Measurements from ENCODE around the gene LAMA1. TPM values are rescaled to one million over a fixed set of nuclear protein-coding genes. Genes with fewer than 3 reads are reported as not detected.

Gene LAMA1
- total and polyA plus RNA-seq, 2 of the 8 experiments (the other 6 are each of a cell fraction or from before 2014, with no cell fraction given): 30.4 to 48.7 TPM

DNA sequence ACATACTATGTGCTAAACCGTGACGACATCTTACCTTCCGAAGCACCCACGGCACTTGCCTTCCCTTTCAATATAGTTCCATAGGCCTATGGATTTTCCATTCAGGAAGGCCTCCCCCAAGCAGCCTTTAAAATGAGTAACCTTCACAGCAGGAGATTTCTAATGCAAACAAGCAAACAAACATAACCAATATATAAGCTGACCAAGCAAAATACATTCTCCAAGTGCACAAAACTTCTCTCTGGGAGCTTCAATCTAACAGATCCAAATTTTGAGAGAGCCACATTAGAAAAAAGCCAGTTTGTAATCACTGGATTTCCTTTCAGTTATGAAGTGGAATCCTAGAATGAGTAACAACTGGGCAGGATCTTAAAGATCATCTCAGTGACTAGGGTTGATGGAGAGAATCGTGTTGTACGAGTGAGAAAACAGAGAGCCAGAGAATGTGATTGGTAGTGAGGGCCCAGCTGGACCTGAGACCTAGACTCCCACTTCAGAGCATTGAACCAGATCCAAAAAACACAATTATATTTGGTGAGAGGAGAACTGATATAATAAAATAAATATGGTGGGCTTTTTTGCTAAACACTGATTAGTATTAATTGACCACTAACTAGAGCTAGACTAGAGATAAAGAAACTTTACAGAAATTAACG is 145.6 kb downstream of the LAMA1 start:
- Histone ChIP-seq H3K27ac (ENCODE audit: low read depth, low read length) (no peak overlapping the region), H4K8ac (ENCODE audit: extremely low read depth, insufficient read depth, low read length) (no peak overlapping the region), H4K5ac (ENCODE audit: insufficient read length, low read depth, low read length) (no peak overlapping the region), H3K79me2 (ENCODE audit: control insufficient read depth in 1 of 2, insufficient read depth in 2 of 2, low read length in 2 of 2) (no peaks in the 10 kb centered on the region), H4K91ac (replicated peaks; ENCODE audit: insufficient read length, low read length) (no peak overlapping the region), H3K9me3 (ENCODE audit: insufficient read depth in 2 of 2, low read depth in 1 of 2, low read length in 1 of 2) (no peaks in the 10 kb centered on the region), H2BK15ac (ENCODE audit: low read length) (no peak overlapping the region), H3K4ac (replicated peaks; ENCODE audit: insufficient read length, low read depth, low read length) (no peak overlapping the region), H3K23ac (ENCODE audit: insufficient read length) (no peak overlapping the region), H2AFZ (ENCODE audit: low read length) (no peak overlapping the region), H3K23me2 (ENCODE audit: low read depth, low read length) (no peaks in the 10 kb centered on the region), H3K36me3 (ENCODE audit: control insufficient read depth in 2 of 4, insufficient read depth in 4 of 4, low read length in 3 of 4) (peaks cover 4 to 26% (median 14%) of the 10 kb centered on the region in 4 experiments; a peak in 5 of 8 replicates), H4K20me1 (replicated peaks in 1 of 2; ENCODE audit: control insufficient read depth in 1 of 2, insufficient read depth in 2 of 2, low read length in 2 of 2) (no peaks in the 10 kb centered on the region), H3K79me1 (ENCODE audit: low read depth, low read length) (no peaks in the 10 kb centered on the region), H3K56ac (replicated peaks; ENCODE audit: insufficient read length, low read depth, low read length) (no peak overlapping the region), H3K4me1 (replicated peaks in 1 of 4; ENCODE audit: control insufficient read depth in 3 of 4, insufficient read depth in 4 of 4, low read length in 3 of 4) (no peaks in the 10 kb centered on the region), H3K9ac (replicated peaks in 1 of 4; ENCODE audit: extremely low read depth in 1 of 4, low read depth in 3 of 4, low read length in 3 of 4) (no peak overlapping the region), H2BK5ac (ENCODE audit: low read depth, low read length) (no peak overlapping the region), H3K18ac (ENCODE audit: extremely low read depth, low read length) (no peak overlapping the region), H3K4me3 (ENCODE audit: extremely low read depth in 1 of 4, insufficient read depth in 2 of 4, low read depth in 3 of 4, low read length in 4 of 4) (no peak overlapping the region), H2BK12ac (ENCODE audit: low read depth, low read length) (no peak overlapping the region), H3K27me3 (replicated peaks in 1 of 4; ENCODE audit: control insufficient read depth in 3 of 4, extremely low read depth in 1 of 4, insufficient read depth in 3 of 4, low read length in 3 of 4) (no peaks in the 10 kb centered on the region), H2AK5ac (ENCODE audit: low read depth, low read length) (no peak overlapping the region), H3K14ac (ENCODE audit: insufficient read length) (no peak overlapping the region), H2BK20ac (ENCODE audit: low read length) (no peak overlapping the region), H3K4me2 (ENCODE audit: insufficient read depth in 1 of 2, low read depth in 2 of 2, low read length in 2 of 2) (no peak overlapping the region), H2BK120ac (replicated peaks; ENCODE audit: low read depth, low read length) (no peak overlapping the region)
- CTCF ChIA-PET (ENCODE audit: partially characterized antibody): interaction anchor here (0.6 to 1.4 kb wide), 2 partner anchors 17 to 32 kb away, joined by 3 read pairs; no protein-coding TSS in a partner anchor
- FAIRE-seq: no peak
- DNase-seq (ENCODE audit: low read depth in 1 of 2, low spot score in 2 of 2): no peak
- TF ChIP-seq MAFK (IDR thresholded peaks at IDR 0.05; ENCODE audit: low read depth, low read length): peak; percentile 34; the same call in 1 of the 2 replicates
- no peak for TF ChIP-seq SIX5 (IDR thresholded peaks at IDR 0.05; ENCODE audit: low read depth, low read length)
- POLR2A ChIA-PET (ENCODE audit: partially characterized antibody): no interaction called here
- 97% methylated on average over 7 of the region's 7 CpGs; no CpG with 5 or more reads in 1 of the 2 experiments for WGBS, 2 experiments (ENCODE audit: extremely low coverage in 1 of 2, insufficient coverage in 1 of 2, insufficient read length in 1 of 2, insufficient replicate concordance in 2 of 2, low coverage in 1 of 2, low lambda C conversion rate in 2 of 2, missing lambda C conversion rate in 1 of 2)

Measured in H1 (cell line).